ENCODE measurements around the gene RCAN3.

RCAN3 gene

GRCh38 chr1:24491577-24492360 lies 10.9 kb upstream of the RCAN3 start:
- no peak for TF ChIP-seq EGR1 (IDR thresholded peaks at IDR 0.05)
- TF ChIP-seq FOXM1 (IDR thresholded peaks at IDR 0.05; ENCODE audit: borderline replicate concordance, low read depth) = no peak
- no peak for TF ChIP-seq MAX (IDR thresholded peaks at IDR 0.05)
- TF ChIP-seq CEBPB (IDR thresholded peaks at IDR 0.05) = no peak
- no peak for TF ChIP-seq EP300 (IDR thresholded peaks at IDR 0.05; ENCODE audit: borderline replicate concordance)
- TF ChIP-seq USF1 (IDR thresholded peaks at IDR 0.05) = no peak
- TF ChIP-seq NFIC (IDR thresholded peaks at IDR 0.05) = no peak
- no peak for TF ChIP-seq RAD21 (IDR thresholded peaks at IDR 0.05; ENCODE audit: low read depth)
- no peak for TF ChIP-seq REST (IDR thresholded peaks at IDR 0.05; ENCODE audit: low read depth)
- TF ChIP-seq CREB1 (IDR thresholded peaks at IDR 0.05; ENCODE audit: low read depth) = no peak
- no peak for TF ChIP-seq TAF1 (IDR thresholded peaks at IDR 0.05; ENCODE audit: low read depth)
- no peak for TF ChIP-seq TCF12 (IDR thresholded peaks at IDR 0.05; ENCODE audit: low read depth)
- no peak for TF ChIP-seq YY1 (IDR thresholded peaks at IDR 0.05; ENCODE audit: low read depth)
- TF ChIP-seq TEAD4 (IDR thresholded peaks at IDR 0.05) = no peak
- no peak for TF ChIP-seq ZBTB7A (IDR thresholded peaks at IDR 0.05; ENCODE audit: low read depth)

GRCh38 chr1:24493785-24494184 lies 8.9 kb upstream of the RCAN3 start:
- no peak for TF ChIP-seq RAD21 (IDR thresholded peaks at IDR 0.05; ENCODE audit: low read depth)
- TF ChIP-seq TEAD4 (IDR thresholded peaks at IDR 0.05) = no peak
- no peak for TF ChIP-seq YY1 (IDR thresholded peaks at IDR 0.05; ENCODE audit: low read depth)
- TF ChIP-seq REST (IDR thresholded peaks at IDR 0.05; ENCODE audit: low read depth) = no peak
- no peak for TF ChIP-seq MAX (IDR thresholded peaks at IDR 0.05)
- no peak for TF ChIP-seq ZBTB7A (IDR thresholded peaks at IDR 0.05; ENCODE audit: low read depth)
- no peak for TF ChIP-seq TCF12 (IDR thresholded peaks at IDR 0.05; ENCODE audit: low read depth)
- no peak for TF ChIP-seq TAF1 (IDR thresholded peaks at IDR 0.05; ENCODE audit: low read depth)
- no peak for TF ChIP-seq CREB1 (IDR thresholded peaks at IDR 0.05; ENCODE audit: low read depth)
- TF ChIP-seq USF1 (IDR thresholded peaks at IDR 0.05) = no peak
- no peak for TF ChIP-seq FOXM1 (IDR thresholded peaks at IDR 0.05; ENCODE audit: borderline replicate concordance, low read depth)
- no peak for TF ChIP-seq NFIC (IDR thresholded peaks at IDR 0.05)
- TF ChIP-seq EGR1 (IDR thresholded peaks at IDR 0.05) = no peak
- no peak for TF ChIP-seq EP300 (IDR thresholded peaks at IDR 0.05; ENCODE audit: borderline replicate concordance)
- TF ChIP-seq CEBPB (IDR thresholded peaks at IDR 0.05) = no peak

GRCh38 chr1:24498589-24498988 lies 4.0 kb upstream of the RCAN3 start:
- TF ChIP-seq YY1 (IDR thresholded peaks at IDR 0.05; ENCODE audit: low read depth) = no peak
- TF ChIP-seq USF1 (IDR thresholded peaks at IDR 0.05) = no peak
- no peak for TF ChIP-seq TAF1 (IDR thresholded peaks at IDR 0.05; ENCODE audit: low read depth)
- TF ChIP-seq EGR1 (IDR thresholded peaks at IDR 0.05) = no peak
- TF ChIP-seq TEAD4 (IDR thresholded peaks at IDR 0.05) = no peak
- no peak for TF ChIP-seq RAD21 (IDR thresholded peaks at IDR 0.05; ENCODE audit: low read depth)
- TF ChIP-seq EP300 (IDR thresholded peaks at IDR 0.05; ENCODE audit: borderline replicate concordance) = no peak
- TF ChIP-seq CEBPB (IDR thresholded peaks at IDR 0.05) = no peak

- TF ChIP-seq CREB1 (IDR thresholded peaks at IDR 0.05; ENCODE audit: low read depth) (no peak), FOXM1 (IDR thresholded peaks at IDR 0.05; ENCODE audit: borderline replicate concordance, low read depth) (no peak), NFIC (IDR thresholded peaks at IDR 0.05) (no peak), TAF1 (IDR thresholded peaks at IDR 0.05; ENCODE audit: low read depth) (no peak), MAX (IDR thresholded peaks at IDR 0.05) (no peak), ZBTB7A (IDR thresholded peaks at IDR 0.05; ENCODE audit: low read depth) (no peak)
Measured at GRCh38 chr1:24500448-24501048, 2.1 kb upstream of the RCAN3 start.

Measured in Ishikawa (cell line).